Body of pancreas (tissue), 4 donors: ENCODE data around the gene ARMC10. TPM values are rescaled to one million over a fixed set of nuclear protein-coding genes. Genes with fewer than 3 reads are reported as not detected.

ENCODE experiments used
- ATAC-seq: fragments of 150-250 bp; one replicate; pipeline ENCODE4 v1.9.1; 2016
- DNase-seq, 4 donors: peaks; one replicate each; pipeline ENCODE4 v3.0.0-alpha.2; 2019
- H3K27ac ChIP-seq, 4 donors: fragments of 200-600 bp; sonication (generic); 1 replicate in 3 of 4; 2 replicates in 1 of 4; pipeline versions ENCODE4 v1.5.1 to v1.6.1; 2016 to 2019; ENCODE audit warnings: mild to moderate bottlenecking in 1 of 4, mixed read lengths in 1 of 4, moderate library complexity in 1 of 4
- H3K27me3 ChIP-seq, 2 donors: fragments of 200-600 bp; sonication (generic); one replicate each; pipeline ENCODE4 v1.6.0; 2016; ENCODE audit warnings: mild to moderate bottlenecking in 1 of 2
- H3K36me3 ChIP-seq, 2 donors: fragments of 200-600 bp; sonication (generic); replicated peaks in 1 of 2; 2 replicates each; pipeline ENCODE4 v1.5.1; 2016; ENCODE audit warnings: low read depth in 2 of 2; ENCODE audit not compliant: insufficient read depth in 1 of 2
- H3K4me1 ChIP-seq: fragments of 200-600 bp; sonication (generic); one replicate; pipeline ENCODE4 v1.6.0; 2016
- H3K4me3 ChIP-seq, 2 donors: fragments of 200-600 bp; sonication (generic); 1 replicate in 1 of 2; 2 replicates in 1 of 2; pipeline ENCODE4 v1.5.1; 2016 to 2019
- H3K9me3 ChIP-seq, 3 donors: fragments of 200-600 bp; sonication (generic); 1 replicate in 2 of 3; 2 replicates in 1 of 3; pipeline ENCODE4 v1.5.1; 2016
- POLR2A ChIP-seq, 3 donors: fragments of 450-650 bp; IDR thresholded peaks; one replicate each; pipeline ENCODE4 v1.6.1; 2016; ENCODE audit warnings: antibody characterized with exemption in 3 of 3, mild to moderate bottlenecking in 2 of 3
- WGBS, 2 donors: methylation state at CpG; one replicate each; pipeline ENCODE4 v1.1.5; 2017; 5-methylcytosine and 5-hydroxymethylcytosine counted together
- intact Hi-C: fragments of 100-400 bp; cut with DNase I; formaldehyde crosslinking; loops from one replicate; pipeline ENCODE4 v1.15.1; 2023
- total RNA-seq, 2 donors: library from RNA; depleted of rRNA; stranded (reverse); fragments of >200 nt; gene quantifications; one replicate each; pipeline ENCODE4 v1.1.0, GENCODE V29; 2016
- TF ChIP-seq, protein P1 (sequence below), 7 experiments: fragments of 450-650 bp in 4 of 7; fragments of 200-600 bp in 3 of 7; sonication (generic) in 3 of 7; IDR thresholded peaks; one replicate each; pipeline ENCODE4 v1.5.1; 2016 to 2019; ENCODE audit warnings: antibody characterized with exemption in 7 of 7

Gene ARMC10
- total RNA-seq, 2 donors from 2014 or later = 20.4 to 31.1 TPM

DNA sequence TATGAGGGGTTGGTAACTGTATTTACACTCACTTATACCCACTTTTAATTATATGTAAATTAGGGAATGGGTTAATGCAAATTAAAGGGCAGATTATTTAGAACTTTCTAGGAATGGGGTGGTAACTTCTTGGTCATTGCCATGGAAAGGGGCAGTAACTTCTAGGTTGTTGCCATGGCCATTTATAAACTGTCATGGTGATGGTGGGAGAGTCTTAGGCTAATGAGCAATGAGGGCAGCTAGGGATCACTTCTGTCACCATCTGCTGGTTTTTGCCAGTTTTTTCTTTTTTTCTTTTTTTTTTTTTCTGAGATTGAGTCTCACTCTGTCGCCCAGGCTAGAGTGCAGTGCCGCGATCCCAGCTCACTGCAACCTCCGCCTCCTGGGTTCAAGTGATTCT lies 40.8 kb downstream of the ARMC10 start:
- no peak overlapping the region for H3K4me3 ChIP-seq
- peaks cover 0 to 2% of the 10 kb centered on the region in 2 donors for H3K36me3 ChIP-seq
- H3K27ac ChIP-seq = no peak overlapping the region
- 99 to 100% methylated on average over 4 of the region's 4 CpGs for WGBS, 2 donors
- intact Hi-C loops = no loop called here
- no peaks in the 10 kb centered on the region for H3K27me3 ChIP-seq
- H3K4me1 ChIP-seq = peaks cover 7% of the 10 kb centered on the region
- H3K9me3 ChIP-seq = no peaks in the 10 kb centered on the region
- ATAC-seq (no peak), DNase-seq (no peak)
- TF ChIP-seq, protein P1, sequence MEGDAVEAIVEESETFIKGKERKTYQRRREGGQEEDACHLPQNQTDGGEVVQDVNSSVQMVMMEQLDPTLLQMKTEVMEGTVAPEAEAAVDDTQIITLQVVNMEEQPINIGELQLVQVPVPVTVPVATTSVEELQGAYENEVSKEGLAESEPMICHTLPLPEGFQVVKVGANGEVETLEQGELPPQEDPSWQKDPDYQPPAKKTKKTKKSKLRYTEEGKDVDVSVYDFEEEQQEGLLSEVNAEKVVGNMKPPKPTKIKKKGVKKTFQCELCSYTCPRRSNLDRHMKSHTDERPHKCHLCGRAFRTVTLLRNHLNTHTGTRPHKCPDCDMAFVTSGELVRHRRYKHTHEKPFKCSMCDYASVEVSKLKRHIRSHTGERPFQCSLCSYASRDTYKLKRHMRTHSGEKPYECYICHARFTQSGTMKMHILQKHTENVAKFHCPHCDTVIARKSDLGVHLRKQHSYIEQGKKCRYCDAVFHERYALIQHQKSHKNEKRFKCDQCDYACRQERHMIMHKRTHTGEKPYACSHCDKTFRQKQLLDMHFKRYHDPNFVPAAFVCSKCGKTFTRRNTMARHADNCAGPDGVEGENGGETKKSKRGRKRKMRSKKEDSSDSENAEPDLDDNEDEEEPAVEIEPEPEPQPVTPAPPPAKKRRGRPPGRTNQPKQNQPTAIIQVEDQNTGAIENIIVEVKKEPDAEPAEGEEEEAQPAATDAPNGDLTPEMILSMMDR (IDR thresholded peaks at IDR 0.05) = no peak
- no peak for TF ChIP-seq POLR2A (IDR thresholded peaks at IDR 0.05)

DNA sequence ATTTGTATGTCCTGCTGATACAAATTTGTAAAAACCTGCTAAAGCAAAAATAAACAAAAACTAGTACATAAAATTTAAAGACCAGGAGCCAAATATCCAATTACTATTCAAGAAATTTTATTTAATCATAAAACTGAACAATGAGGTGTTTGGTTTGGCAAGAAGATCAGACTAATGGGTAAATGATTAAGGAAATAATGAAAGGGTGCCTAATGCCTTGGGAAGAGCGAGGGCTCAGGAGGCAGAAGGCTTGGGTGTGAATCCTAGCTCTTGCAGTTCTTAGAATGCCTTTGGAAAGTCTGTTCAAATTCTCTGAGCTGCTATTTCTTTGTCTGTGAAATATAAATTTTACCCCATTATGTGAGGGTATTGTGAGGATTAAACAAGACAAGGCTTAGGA lies 41.6 kb downstream of the ARMC10 start:
- DNase-seq (no peak), ATAC-seq (no peak)
- intact Hi-C loops = no loop called here
- Histone ChIP-seq H3K4me1 (peaks cover 7% of the 10 kb centered on the region), H3K36me3 (peaks cover 0 to 4% of the 10 kb centered on the region in 2 donors), H3K9me3 (no peaks in the 10 kb centered on the region), H3K4me3 (no peak overlapping the region), H3K27me3 (no peaks in the 10 kb centered on the region), H3K27ac (no peak overlapping the region)
- 33 to 44% methylated on average over 1 of the region's 1 CpG for WGBS, 2 donors
- TF ChIP-seq, protein P1 (IDR thresholded peaks at IDR 0.05) = no peak
- TF ChIP-seq POLR2A (IDR thresholded peaks at IDR 0.05) = no peak

DNA sequence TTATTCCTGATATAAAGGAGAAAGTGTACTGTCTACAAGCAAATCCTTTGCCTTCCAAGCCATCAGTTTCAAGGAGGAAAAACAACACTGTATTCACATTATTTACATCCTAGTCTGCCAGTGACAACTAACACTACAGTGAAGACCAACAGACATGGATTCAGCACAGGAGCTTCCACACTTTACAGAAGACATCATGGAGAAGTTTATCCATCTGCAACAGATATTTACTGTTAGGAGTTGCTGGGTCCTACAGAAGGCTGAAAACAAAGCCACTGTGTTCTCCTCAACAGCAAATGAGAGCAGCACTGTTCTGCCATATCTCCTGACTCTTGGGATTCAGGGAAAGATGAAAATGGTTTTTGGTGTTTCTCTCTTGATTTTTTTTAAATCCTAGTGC lies 42.1 kb downstream of the ARMC10 start:
- peaks cover 0 to 4% of the 10 kb centered on the region in 2 donors for H3K36me3 ChIP-seq
- no peak overlapping the region for H3K4me3 ChIP-seq
- no peaks in the 10 kb centered on the region for H3K9me3 ChIP-seq
- H3K4me1 ChIP-seq = peaks cover 7% of the 10 kb centered on the region
- TF ChIP-seq, protein P1 (IDR thresholded peaks at IDR 0.05) = no peak
- no peak for TF ChIP-seq POLR2A (IDR thresholded peaks at IDR 0.05)
- no peak for DNase-seq
- H3K27ac ChIP-seq = no peak overlapping the region
- no peak for ATAC-seq
- intact Hi-C loops = no loop called here
- H3K27me3 ChIP-seq = no peaks in the 10 kb centered on the region

DNA sequence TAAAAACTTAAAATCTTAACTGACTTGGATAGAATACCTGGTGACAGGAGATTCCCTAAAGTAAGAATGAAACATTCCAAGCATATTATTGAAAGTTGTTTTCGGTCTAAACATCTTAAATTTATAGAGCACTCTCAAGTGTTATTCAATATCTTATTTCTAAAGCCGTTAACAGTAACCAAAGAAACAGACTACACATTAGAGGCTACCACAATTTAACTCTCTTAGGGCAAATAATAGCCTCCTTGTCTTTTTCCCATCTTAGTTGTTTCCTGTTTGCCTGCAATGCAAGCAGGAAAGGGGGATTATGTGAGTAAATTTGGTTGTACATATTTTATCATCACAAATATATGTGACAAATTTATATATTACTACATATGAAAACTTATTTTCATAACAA lies 42.5 kb downstream of the ARMC10 start:
- no peaks in the 10 kb centered on the region for H3K27me3 ChIP-seq
- H3K4me1 ChIP-seq = peaks cover 7% of the 10 kb centered on the region
- DNase-seq (no peak), ATAC-seq (no peak)
- no peak overlapping the region for H3K27ac ChIP-seq
- intact Hi-C loops = no loop called here
- TF ChIP-seq POLR2A (IDR thresholded peaks at IDR 0.05) = no peak
- TF ChIP-seq, protein P1 (IDR thresholded peaks at IDR 0.05) = no peak
- no peaks in the 10 kb centered on the region for H3K9me3 ChIP-seq
- H3K36me3 ChIP-seq = peaks cover 0 to 4% of the 10 kb centered on the region in 2 donors
- no peak overlapping the region for H3K4me3 ChIP-seq
- WGBS, 2 donors = 93 to 97% methylated on average over 2 of the region's 2 CpGs

GRCh38 chr7:103119791-103120291 lies 44.9 kb downstream of the ARMC10 start:
- peaks cover 0 to 4% of the 10 kb centered on the region in 2 donors for H3K36me3 ChIP-seq
- H3K9me3 ChIP-seq = no peaks in the 10 kb centered on the region
- peaks cover 7% of the 10 kb centered on the region for H3K4me1 ChIP-seq
- DNase-seq (no peak), ATAC-seq (no peak)
- no peak overlapping the region for H3K4me3 ChIP-seq
- 95 to 98% methylated on average over 11 of the region's 11 CpGs for whole genome bisulfite sequencing, 2 donors
- no peaks in the 10 kb centered on the region for H3K27me3 ChIP-seq
- TF ChIP-seq, protein P1 (IDR thresholded peaks at IDR 0.05) = no peak
- intact Hi-C loops = no loop called here
- no peak overlapping the region for H3K27ac ChIP-seq
